ELR (cell line): ENCODE data around the gene BMP10.

Source experiments
- DNase-seq: peaks from one replicate; pipeline ENCODE4 v3.0.0-alpha.2; 2015; ENCODE audit warnings: low read depth

Gene BMP10

DNA sequence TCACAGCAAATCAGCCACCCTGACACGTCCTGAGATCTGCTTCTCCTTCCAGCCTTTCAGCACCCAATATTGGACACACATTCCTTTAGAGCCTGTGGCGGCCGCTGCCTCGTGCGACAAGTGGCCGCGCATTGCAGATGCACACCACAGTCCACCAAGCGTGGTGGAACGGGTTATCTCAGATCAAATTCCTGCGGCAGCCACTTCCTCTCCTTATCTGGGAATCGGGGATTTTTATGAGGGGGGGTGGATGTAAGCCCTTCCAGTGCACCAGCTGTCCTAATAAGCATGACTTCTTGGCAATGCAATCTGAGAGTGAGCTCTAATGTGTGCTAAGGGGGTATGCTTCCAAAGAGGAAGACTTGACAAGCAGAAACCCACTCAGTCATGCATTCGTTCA lies 18.3 kb upstream of the BMP10 start:
- no peak for DNase-seq

DNA sequence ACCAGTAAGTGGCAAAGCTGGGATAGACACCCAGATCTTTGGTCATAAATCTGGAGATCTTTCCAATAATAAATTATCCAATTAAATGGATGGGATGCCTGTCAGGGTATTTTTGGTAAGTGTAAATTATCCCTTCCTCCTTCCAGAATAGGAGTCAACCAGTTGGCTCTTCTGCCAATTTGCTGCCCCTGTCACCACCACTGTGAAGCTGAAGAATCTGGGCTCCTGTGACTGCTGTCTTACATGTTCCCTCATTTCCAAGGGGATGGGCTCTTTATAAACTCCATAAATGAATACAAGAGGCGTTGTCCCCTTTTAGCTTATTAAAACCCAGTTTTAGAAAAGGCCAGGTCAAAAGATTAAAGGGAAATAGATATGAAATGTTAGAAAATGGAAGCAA lies 17.8 kb upstream of the BMP10 start:
- no peak for DNase-seq

GRCh38 chr2:68888038-68888704 lies 17.0 kb upstream of the BMP10 start:
- DNase-seq, result no peak

GRCh38 chr2:68885811-68886075 lies 14.5 kb upstream of the BMP10 start:
- no peak for DNase-seq

DNA sequence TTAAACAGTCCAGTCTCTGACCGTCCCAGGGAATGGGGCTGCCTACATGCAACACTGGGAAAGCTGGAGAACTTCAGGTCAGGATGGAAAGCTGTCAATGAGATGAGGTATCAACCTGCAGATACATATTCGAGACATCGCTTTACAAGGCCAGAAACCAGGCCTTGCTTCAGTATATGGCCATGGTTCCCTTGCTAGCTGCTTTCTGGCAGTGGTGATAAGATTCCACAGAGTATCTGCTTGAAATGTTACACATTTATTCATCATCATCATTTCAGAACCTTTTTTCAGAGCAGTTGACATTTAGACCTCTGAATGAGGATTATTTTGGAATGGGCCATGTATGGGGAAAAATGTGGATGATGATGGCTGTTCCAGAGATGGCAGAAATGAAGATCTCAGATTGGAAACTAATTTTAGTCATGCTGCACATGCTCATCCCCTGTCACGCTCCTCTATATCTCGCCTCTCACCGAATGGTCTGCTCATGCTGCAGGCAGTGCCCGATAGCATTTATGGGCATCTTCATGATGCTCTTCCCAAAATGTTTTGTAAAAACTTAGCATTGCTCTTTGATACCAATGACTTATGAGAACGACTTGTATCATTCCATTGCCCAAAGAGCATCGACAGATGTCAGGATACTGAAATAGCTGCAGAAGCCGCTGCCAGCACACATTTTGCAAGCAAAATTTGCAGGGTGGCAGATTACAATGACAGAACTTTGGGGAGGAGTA lies 14.0 kb upstream of the BMP10 start:
- no peak for DNase-seq

GRCh38 chr2:68880213-68880612 lies 9.0 kb upstream of the BMP10 start:
- no peak for DNase-seq

GRCh38 chr2:68879296-68879695 lies 8.1 kb upstream of the BMP10 start:
- DNase-seq, result no peak

DNA sequence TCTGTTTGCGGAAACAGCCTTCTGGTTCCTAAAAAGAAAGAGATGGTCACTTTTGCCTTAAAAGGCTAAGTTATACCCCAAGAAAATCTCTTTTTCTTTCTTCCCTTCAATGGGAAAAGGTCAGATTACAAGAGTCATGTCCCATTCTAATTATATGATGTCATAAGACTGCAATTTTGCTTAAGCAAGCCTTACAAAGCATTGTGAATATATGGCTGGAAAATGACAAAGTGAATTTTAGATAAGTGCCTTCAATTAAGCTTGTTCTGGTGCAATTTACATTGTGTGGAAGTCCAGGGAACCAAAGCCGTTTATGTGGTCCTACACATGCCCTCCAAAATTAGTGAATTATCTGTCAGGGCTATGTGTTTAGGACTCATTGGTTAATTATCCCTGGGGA lies 7.6 kb upstream of the BMP10 start:
- DNase-seq, result peak; percentile 33

DNA sequence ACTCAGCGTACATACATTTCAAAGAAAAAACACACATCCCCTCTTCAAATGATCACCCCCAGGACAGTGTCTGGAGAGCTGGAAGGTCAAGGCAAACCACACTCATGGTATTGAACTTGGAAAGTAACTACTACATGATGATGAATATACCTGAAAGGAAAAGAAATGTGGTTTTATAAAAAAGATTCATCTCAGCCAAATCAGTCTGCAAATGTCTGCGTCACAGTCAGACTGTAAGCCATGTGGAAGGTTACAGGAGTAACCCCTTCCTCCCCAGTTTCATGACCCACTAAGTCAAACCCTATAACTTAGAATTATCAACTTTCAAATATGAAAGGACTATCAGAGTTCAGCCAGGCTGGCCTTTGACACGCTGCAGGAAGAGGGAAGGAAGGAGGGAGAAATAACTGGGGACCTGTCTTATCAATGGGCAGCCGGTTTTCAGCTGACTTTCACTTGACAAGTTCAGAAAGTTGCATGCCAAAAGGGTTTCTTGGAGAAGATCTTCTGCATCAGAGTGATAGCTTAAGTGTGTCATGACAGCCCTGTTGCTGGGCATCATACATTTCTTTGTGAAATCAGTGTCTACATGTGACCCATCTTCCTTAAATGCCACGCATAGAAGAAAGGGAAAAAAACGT lies 7.0 kb upstream of the BMP10 start:
- DNase-seq, result no peak

GRCh38 chr2:68877079-68877772 lies 6.0 kb upstream of the BMP10 start:
- DNase-seq, result no peak

- peak; percentile 82 for DNase-seq
These were observed 982 bp downstream of the BMP10 start for GRCh38 chr2:68870215-68870614.

DNA sequence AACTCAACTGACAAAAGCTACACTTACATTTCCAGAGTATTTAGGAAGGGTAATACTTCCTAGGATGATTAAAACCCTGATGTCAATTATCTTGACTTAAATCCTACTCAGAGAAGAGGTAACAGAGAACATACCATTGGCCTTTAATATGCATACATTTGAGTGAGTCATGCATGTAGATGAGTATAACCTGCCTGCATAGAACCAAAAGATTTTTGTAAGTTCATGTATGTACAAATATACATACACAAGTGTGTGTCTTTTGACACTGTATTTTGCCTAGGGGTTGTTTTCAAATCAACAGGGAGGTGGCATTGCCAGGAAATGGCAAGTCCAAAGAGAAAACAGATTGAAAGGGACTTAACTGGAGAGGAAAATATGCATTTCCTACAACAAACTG lies 6.1 kb downstream of the BMP10 start:
- no peak for DNase-seq

GRCh38 chr2:68863996-68864395 lies 7.2 kb downstream of the BMP10 start:
- no peak for DNase-seq

- no peak for DNase-seq
These were observed 8.3 kb downstream of the BMP10 start for GRCh38 chr2:68862889-68863288.

- no peak for DNase-seq
These were observed 9.9 kb downstream of the BMP10 start for GRCh38 chr2:68861330-68861729.

GRCh38 chr2:68860111-68860510 lies 11.1 kb downstream of the BMP10 start:
- no peak for DNase-seq

DNA sequence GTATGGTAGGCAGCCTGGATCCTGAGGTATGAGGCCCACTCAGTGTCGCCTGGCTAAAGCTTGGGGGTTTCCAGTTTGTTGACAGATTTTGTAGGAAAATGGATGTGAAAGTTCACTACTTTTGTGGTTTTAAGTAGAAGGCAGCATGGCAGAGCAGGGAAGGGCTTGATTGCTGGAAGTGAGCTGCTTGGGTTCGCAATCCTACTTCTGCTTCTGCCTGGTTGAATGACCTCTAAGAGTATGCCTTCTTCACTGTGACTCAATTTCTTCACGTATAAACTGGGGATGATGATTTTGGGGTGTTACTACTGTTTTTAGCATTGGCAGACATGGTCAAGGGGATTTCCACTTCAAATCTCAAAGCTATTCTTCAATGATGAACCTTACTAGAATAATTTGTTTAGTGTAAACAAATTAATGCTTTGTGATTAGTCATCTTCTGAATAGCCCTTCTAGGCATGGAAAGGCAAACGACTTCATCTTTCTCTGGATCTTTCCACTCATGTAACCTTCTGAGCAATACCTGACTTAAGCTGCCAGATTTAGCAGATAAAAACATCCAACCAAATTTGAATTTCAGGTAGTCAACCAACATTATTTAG lies 13.2 kb downstream of the BMP10 start:
- peak; percentile 86 for DNase-seq

DNA sequence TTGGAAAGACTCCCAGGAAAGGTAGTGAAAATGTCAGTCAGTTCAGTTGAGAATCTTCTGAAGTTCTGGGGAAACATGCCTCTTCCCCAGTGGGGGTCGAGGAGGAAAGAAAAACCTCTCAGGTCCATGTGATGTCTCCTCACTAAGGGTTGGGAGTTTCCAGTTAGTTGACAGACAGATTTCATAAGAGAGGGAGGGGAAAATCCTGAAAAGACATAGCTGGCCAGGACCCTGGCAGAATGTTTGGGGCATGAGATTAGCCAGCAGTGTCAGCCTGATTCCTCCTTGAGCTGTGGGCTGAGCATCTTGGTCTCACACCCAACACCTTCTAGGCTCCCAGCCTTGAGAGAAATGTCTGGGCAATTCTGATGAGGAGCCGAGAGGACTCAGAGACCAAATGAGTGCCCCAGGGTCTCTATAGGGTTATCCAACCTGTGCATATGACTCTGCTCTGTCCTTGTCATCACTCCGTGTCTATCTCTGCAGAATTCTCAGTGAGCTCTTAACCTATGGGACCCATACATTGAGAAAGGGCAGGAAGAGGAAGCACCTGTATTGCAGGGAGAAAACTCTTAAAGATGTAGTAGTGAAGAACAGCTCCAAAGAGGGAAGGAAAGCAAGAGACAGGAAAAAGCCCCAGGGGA lies 13.9 kb downstream of the BMP10 start:
- no peak for DNase-seq

DNA sequence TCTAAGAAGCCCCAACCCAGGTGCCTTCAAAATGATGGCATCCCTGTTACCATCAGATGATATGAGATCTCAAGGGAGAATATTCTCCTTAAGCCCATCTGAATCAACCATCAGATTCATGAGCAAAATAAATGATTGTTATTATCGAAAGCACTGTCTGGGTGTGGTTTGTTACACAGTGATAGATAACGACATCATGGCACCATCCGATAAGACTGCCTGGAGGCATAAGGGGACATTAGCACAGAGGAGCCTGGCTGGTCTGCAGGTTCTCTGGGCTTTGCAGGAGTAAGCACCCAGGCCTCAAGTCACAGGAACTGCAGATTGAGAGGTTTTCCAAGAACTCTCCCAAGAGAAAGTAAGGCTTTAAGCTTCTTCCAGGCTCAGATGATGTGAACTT lies 15.6 kb downstream of the BMP10 start:
- DNase-seq, result no peak

DNA sequence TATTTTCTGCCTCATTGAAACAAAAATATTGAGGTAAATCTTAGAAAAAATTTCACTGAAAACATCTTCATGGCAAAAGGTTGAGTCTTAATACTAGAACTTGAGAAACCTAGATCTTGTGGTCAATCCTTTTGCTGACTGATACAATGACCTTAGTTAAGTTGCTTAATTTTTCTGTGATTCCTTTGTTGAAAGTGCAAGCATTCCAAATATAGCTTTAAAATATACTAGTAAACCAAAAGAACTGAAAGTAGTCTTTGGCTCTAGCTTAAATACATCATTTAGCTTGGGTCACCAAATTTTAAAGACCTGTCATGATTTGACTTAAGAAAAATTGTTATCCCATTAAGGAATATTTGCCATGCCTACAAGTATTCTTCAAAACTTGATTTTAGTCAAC lies 16.7 kb downstream of the BMP10 start:
- no peak for DNase-seq

DNA sequence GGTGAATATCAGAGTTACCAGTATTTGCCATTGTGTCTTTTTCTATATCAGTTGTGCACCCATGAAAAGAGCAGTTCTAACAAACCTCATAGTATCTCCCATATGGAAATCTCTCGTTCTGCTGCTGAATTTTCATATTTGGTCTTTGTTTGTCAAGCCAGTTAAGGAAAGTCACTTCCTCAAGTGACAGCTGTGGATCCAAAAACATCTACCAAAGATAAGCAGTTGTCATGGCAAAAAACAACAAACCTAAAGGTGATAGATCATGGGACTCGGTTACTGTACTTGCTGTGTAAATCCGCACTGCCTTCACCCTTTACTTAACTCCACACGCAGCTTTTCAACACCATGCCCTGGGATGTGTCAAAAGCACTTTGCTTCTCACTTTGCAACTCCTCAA lies 17.3 kb downstream of the BMP10 start:
- DNase-seq, result no peak

GRCh38 chr2:68853035-68853434 lies 18.2 kb downstream of the BMP10 start:
- DNase-seq, result peak; percentile 36
